Natural killer cell (primary cell): ENCODE measurements around the gene ALDH1L1. TPM values are rescaled to one million over a fixed set of nuclear protein-coding genes. Genes with fewer than 3 reads are reported as not detected.
A peak's percentile ranks its signal among the peaks of the same experiment; 100 is the strongest.

ENCODE experiments used
- ATAC-seq, 3 donors: fragments of 150-1000 bp in 2 of 3; fragments of 200-7000 bp in 1 of 3; cut with Tn5 transposase; 1 replicate in 1 of 3; 2 replicates in 2 of 3; pipeline ENCODE4 v1.10.0; 2021; ENCODE audit warnings: mild to moderate bottlenecking in 2 of 3, moderate library complexity in 2 of 3
- DNase-seq, 2 donors: peaks; one replicate each; pipeline versions ENCODE4 v3.0.0 to v3.0.0-alpha.2; 2013 to 2021; ENCODE audit warnings: mixed read lengths in 1 of 2
- H3K27ac ChIP-seq: one replicate; pipeline ENCODE4 v1.5.1; 2013; ENCODE audit warnings: mild to moderate bottlenecking, low read length
- H3K27me3 ChIP-seq: one replicate; pipeline ENCODE4 v1.6.1; 2013; ENCODE audit warnings: low read length; ENCODE audit not compliant: control insufficient read depth, insufficient read depth
- H3K36me3 ChIP-seq: one replicate; pipeline ENCODE4 v1.6.1; 2013; ENCODE audit warnings: low read length; ENCODE audit not compliant: control insufficient read depth, insufficient read depth
- H3K4me1 ChIP-seq: one replicate; pipeline ENCODE4 v1.6.1; 2013; ENCODE audit warnings: low read length; ENCODE audit not compliant: control insufficient read depth, insufficient read depth
- H3K4me3 ChIP-seq: one replicate; pipeline ENCODE4 v1.5.1; 2013; ENCODE audit warnings: low read length
- H3K9me3 ChIP-seq: one replicate; pipeline ENCODE4 v1.6.1; 2013; ENCODE audit warnings: low read length; ENCODE audit not compliant: control insufficient read depth, insufficient read depth
- H3K27ac Mint-ChIP-seq, 2 donors: one replicate each; pipeline ENCODE4 v1.8.0; 2022; ENCODE audit warnings: mild to moderate bottlenecking in 2 of 2, mixed read lengths in 2 of 2, moderate library complexity in 1 of 2
- H3K27me3 Mint-ChIP-seq, 2 donors: one replicate each; pipeline ENCODE4 v1.8.0; 2022; ENCODE audit warnings: low read depth in 2 of 2, mixed read lengths in 2 of 2
- H3K36me3 Mint-ChIP-seq: one replicate; pipeline ENCODE4 v1.8.0; 2022; ENCODE audit warnings: mixed read lengths
- H3K4me1 Mint-ChIP-seq, 2 donors: one replicate each; pipeline ENCODE4 v1.8.0; 2022; ENCODE audit warnings: mixed read lengths in 2 of 2
- H3K4me3 Mint-ChIP-seq: one replicate; pipeline ENCODE4 v1.8.0; 2022; ENCODE audit warnings: mild to moderate bottlenecking, moderate library complexity, mixed read lengths
- H3K9me3 Mint-ChIP-seq, 2 donors: one replicate each; pipeline ENCODE4 v1.8.0; 2022; ENCODE audit warnings: mixed read lengths in 2 of 2
- WGBS: methylation state at CpG from one replicate; pipeline ENCODE4 v1.1.7; 2013; ENCODE audit warnings: missing lambda C conversion rate; ENCODE audit not compliant: insufficient coverage; 5-methylcytosine and 5-hydroxymethylcytosine counted together
- intact Hi-C: fragments of 100-400 bp; cut with micrococcal nuclease; formaldehyde crosslinking; loops from one replicate; pipeline ENCODE4 v1.14.2; 2022
- total RNA-seq, 4 donors: library from RNA; stranded (reverse); fragments of 120-200 nt in 1 of 4; gene quantifications; one replicate each; pipeline versions ENCODE4 v1.2.3 to v1.2.4, GENCODE V29; 2013 to 2022
- TF ChIP-seq, protein P1 (sequence below): fragments of 200-600 bp; IDR thresholded peaks from one replicate; pipeline ENCODE4 v1.8.0; 2022; ENCODE audit warnings: antibody characterized with exemption

ALDH1L1 gene
- total RNA-seq, 3 donors from 2014 or later (not counting 1 experiment from before 2014, with no cell fraction given), result not detected

DNA sequence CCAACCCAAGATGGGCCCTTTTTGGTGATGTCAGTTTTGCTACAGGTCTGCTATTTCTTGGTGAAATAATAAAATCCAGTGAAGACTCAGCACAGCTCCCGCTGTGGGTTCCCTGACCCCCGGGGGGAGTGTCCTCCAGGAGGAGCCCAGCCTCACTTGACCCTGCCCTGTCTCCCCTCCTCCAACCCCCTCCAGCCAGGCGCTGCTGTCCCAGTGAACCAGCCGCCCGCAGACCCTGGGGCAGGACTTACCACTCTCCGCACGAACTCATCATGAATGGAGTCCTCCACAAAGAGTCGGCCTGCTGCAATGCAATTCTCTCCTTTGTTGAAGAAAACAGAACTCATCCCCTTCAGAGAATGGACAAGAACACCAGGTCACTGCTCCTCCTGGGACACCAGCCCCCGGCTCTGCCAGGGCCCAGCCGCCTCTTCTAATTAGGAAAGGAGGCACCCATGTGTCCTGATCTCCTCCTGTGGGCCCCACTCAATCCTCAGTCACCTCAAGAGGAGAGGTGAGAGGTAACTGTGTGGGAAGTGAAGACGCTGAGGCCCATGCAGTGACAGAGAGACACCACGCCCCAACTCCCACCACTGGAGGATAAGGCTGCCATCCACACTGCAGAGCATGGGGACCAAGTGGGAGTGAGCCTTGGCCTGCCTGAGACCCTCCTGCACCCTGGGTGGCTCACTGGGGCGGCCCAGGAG lies 67.7 kb downstream of the ALDH1L1 start:
- Mint-ChIP-seq H3K4me1 (no peaks in the 10 kb centered on the region), H3K36me3 (no peaks in the 10 kb centered on the region), H3K27me3 (no peaks in the 10 kb centered on the region), H3K4me3 (no peak overlapping the region), H3K27ac (no peak overlapping the region), H3K9me3 (no peaks in the 10 kb centered on the region)
- TF ChIP-seq, protein P1, sequence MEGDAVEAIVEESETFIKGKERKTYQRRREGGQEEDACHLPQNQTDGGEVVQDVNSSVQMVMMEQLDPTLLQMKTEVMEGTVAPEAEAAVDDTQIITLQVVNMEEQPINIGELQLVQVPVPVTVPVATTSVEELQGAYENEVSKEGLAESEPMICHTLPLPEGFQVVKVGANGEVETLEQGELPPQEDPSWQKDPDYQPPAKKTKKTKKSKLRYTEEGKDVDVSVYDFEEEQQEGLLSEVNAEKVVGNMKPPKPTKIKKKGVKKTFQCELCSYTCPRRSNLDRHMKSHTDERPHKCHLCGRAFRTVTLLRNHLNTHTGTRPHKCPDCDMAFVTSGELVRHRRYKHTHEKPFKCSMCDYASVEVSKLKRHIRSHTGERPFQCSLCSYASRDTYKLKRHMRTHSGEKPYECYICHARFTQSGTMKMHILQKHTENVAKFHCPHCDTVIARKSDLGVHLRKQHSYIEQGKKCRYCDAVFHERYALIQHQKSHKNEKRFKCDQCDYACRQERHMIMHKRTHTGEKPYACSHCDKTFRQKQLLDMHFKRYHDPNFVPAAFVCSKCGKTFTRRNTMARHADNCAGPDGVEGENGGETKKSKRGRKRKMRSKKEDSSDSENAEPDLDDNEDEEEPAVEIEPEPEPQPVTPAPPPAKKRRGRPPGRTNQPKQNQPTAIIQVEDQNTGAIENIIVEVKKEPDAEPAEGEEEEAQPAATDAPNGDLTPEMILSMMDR, result no peak
- Histone ChIP-seq H3K9me3 (no peaks in the 10 kb centered on the region), H3K27ac (no peak overlapping the region), H3K27me3 (no peaks in the 10 kb centered on the region), H3K36me3 (no peaks in the 10 kb centered on the region), H3K4me3 (no peak overlapping the region), H3K4me1 (no peaks in the 10 kb centered on the region)
- DNase-seq (peak in 1 of 2 donors; percentile 7), ATAC-seq (no peak)
- intact Hi-C loops, result no loop called here
- 84% methylated on average over 12 of the region's 13 CpGs for WGBS

DNA sequence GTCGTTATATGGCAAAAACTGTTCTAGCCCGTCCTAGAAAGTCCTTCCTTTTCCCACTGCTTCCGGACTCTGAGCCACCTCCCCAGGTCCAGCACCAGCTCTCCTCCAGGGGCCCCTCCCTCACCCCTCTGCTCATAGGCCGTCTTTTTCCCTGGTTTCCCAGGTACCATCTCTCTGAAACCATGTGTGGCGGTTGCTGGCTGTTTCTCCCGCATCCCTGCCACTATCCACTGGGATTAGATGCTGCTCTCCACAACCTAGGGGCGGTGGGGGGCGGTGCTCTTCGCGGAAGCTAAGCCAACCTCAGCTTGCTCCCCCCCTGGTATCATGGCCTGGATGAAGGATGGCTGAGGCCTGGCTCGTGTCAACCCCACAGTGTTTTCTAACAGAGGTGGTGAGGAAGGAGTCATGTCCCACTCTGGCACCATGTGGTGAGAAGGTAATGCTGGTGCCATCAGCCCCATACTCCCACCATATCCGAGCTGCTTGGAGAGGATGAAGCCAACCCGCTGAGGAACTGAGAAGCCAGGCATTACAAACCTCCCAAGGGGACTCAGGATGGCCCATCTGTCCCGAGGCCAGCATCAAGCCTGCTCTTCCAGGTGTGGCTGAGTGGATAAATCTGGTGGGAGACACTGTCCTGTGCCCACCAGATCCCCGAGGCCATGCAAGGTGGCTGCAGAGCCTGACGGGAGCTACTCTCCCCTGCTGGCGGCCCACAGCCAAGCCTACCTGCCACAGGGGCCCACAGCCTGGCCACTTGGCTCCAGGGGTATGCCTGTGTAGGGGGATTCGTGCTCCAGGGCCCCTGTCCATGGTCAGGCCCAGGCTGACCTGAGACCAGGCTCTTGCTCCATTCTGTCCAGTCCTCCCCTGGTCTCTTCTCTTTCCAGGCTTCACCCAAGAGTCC lies 68.6 kb downstream of the ALDH1L1 start:
- H3K4me1 ChIP-seq, result no peaks in the 10 kb centered on the region
- Mint-ChIP-seq H3K36me3 (no peaks in the 10 kb centered on the region), H3K27me3 (no peaks in the 10 kb centered on the region), H3K27ac (no peak overlapping the region), H3K9me3 (no peaks in the 10 kb centered on the region), H3K4me1 (no peaks in the 10 kb centered on the region), H3K4me3 (no peak overlapping the region)
- intact Hi-C loops, result no loop called here
- ATAC-seq (no peak), DNase-seq (peak in 1 of 2 donors; percentile 7)
- no peaks in the 10 kb centered on the region for H3K27me3 ChIP-seq
- H3K4me3 ChIP-seq, result no peak overlapping the region
- no peaks in the 10 kb centered on the region for H3K9me3 ChIP-seq
- H3K36me3 ChIP-seq, result no peaks in the 10 kb centered on the region
- H3K27ac ChIP-seq, result no peak overlapping the region
- TF ChIP-seq, protein P1, result no peak
- WGBS, result 86% methylated on average over 18 of the region's 18 CpGs

DNA sequence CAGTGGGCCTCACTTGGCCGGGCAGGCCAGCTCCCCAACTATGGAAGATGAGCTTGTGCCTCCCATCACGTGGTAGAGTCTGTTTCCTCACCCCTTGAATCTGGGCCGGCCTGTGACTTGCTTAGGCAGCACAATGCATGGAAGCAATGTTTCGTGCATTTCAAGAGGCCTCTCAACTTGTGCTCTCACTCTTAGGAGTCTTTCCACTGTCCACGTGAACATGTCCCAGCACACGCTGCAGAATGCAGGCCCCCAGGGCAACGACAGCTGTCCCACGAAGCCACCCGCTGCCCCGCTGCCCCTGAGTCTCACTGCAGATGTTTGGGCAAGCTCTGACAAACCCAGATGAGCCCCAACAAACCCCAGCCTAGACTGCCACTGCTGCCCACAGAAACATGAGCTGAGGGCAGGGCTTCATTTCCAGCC lies 69.2 kb downstream of the ALDH1L1 start:
- no peaks in the 10 kb centered on the region for H3K27me3 Mint-ChIP-seq
- ATAC-seq (no peak), DNase-seq (peak in 1 of 2 donors; percentile 11)
- H3K4me3 Mint-ChIP-seq, result no peak overlapping the region
- no peaks in the 10 kb centered on the region for H3K9me3 Mint-ChIP-seq
- intact Hi-C loops, result no loop called here
- Histone ChIP-seq H3K27me3 (no peaks in the 10 kb centered on the region), H3K36me3 (no peaks in the 10 kb centered on the region), H3K9me3 (no peaks in the 10 kb centered on the region), H3K27ac (no peak overlapping the region), H3K4me3 (no peak overlapping the region), H3K4me1 (no peaks in the 10 kb centered on the region)
- H3K27ac Mint-ChIP-seq, result no peak overlapping the region
- no peaks in the 10 kb centered on the region for H3K4me1 Mint-ChIP-seq
- TF ChIP-seq, protein P1, result no peak
- no peaks in the 10 kb centered on the region for H3K36me3 Mint-ChIP-seq
- WGBS, result 87% methylated on average over 10 of the region's 10 CpGs
